Endothelial cell (in vitro differentiated cells): ENCODE results near the gene KCNMA1. TPM values are rescaled to one million over a fixed set of nuclear protein-coding genes. Genes with fewer than 3 reads are reported as not detected.

ENCODE experiments used
- DNase-seq: peaks from one replicate; pipeline ENCODE4 v3.0.0; 2021; ENCODE audit warnings: low spot score
- H3K27ac Mint-ChIP-seq: one replicate; pipeline ENCODE4 v1.8.0; 2021; ENCODE audit warnings: mixed read lengths, inconsistent platforms; ENCODE audit not compliant: unreplicated experiment
- H3K27me3 Mint-ChIP-seq: one replicate; pipeline ENCODE4 v1.8.0; 2021; ENCODE audit warnings: mild to moderate bottlenecking, moderate library complexity, mixed read lengths, inconsistent platforms; ENCODE audit not compliant: unreplicated experiment
- H3K36me3 Mint-ChIP-seq: one replicate; pipeline ENCODE4 v1.8.0; 2021; ENCODE audit warnings: mild to moderate bottlenecking, low read depth, mixed read lengths, inconsistent platforms; ENCODE audit not compliant: unreplicated experiment
- H3K4me1 Mint-ChIP-seq: one replicate; pipeline ENCODE4 v1.8.0; 2021; ENCODE audit warnings: mild to moderate bottlenecking, mixed read lengths, inconsistent platforms; ENCODE audit not compliant: unreplicated experiment
- H3K4me3 Mint-ChIP-seq: one replicate; pipeline ENCODE4 v1.8.0; 2021; ENCODE audit warnings: mild to moderate bottlenecking, mixed read lengths, inconsistent platforms; ENCODE audit not compliant: unreplicated experiment
- H3K9me3 Mint-ChIP-seq: one replicate; pipeline ENCODE4 v1.8.0; 2021; ENCODE audit warnings: mixed read lengths, inconsistent platforms; ENCODE audit not compliant: unreplicated experiment
- CTCF ChIP-seq: fragments of 200-600 bp; sonication (generic); IDR thresholded peaks from one replicate; pipeline ENCODE4 v1.5.0; 2021; ENCODE audit warnings: antibody characterized with exemption; ENCODE audit not compliant: unreplicated experiment
- total RNA-seq: library from RNA; stranded (reverse); fragmentation: NEBNext Ultra II Directional; extraction: Animal tissue kit (Norgen Biotek cat#: 25700); gene quantifications from one replicate; pipeline ENCODE4 v1.2.1, GENCODE V29; 2021; ENCODE audit not compliant: unreplicated experiment

KCNMA1 gene
- total RNA-seq, 1 donor from 2014 or later, result 5.1 TPM

GRCh38 chr10:77072836-77073662 is 564.6 kb downstream of the KCNMA1 start:
- Mint-ChIP-seq H3K36me3 (no peaks in the 10 kb centered on the region), H3K27ac (no peak overlapping the region), H3K4me3 (no peak overlapping the region), H3K4me1 (peaks cover 11% of the 10 kb centered on the region), H3K9me3 (no peaks in the 10 kb centered on the region), H3K27me3 (peaks cover 1% of the 10 kb centered on the region)
- no peak for DNase-seq
- TF ChIP-seq CTCF, result no peak

- Mint-ChIP-seq H3K4me3 (no peak overlapping the region), H3K4me1 (peaks cover 10% of the 10 kb centered on the region), H3K36me3 (no peaks in the 10 kb centered on the region), H3K27ac (no peak overlapping the region), H3K27me3 (peaks cover 1% of the 10 kb centered on the region), H3K9me3 (no peaks in the 10 kb centered on the region)
- no peak for TF ChIP-seq CTCF
- DNase-seq, result no peak
These were observed 565.2 kb downstream of the KCNMA1 start for GRCh38 chr10:77072361-77072835.

- H3K4me1 Mint-ChIP-seq, result peaks cover 6% of the 10 kb centered on the region
- no peak overlapping the region for H3K4me3 Mint-ChIP-seq
- no peak for TF ChIP-seq CTCF
- no peaks in the 10 kb centered on the region for H3K9me3 Mint-ChIP-seq
- H3K27ac Mint-ChIP-seq, result no peak overlapping the region
- H3K27me3 Mint-ChIP-seq, result peaks cover 1% of the 10 kb centered on the region
- H3K36me3 Mint-ChIP-seq, result no peaks in the 10 kb centered on the region
- no peak for DNase-seq
These were observed 565.7 kb downstream of the KCNMA1 start for GRCh38 chr10:77071956-77072355.

DNA sequence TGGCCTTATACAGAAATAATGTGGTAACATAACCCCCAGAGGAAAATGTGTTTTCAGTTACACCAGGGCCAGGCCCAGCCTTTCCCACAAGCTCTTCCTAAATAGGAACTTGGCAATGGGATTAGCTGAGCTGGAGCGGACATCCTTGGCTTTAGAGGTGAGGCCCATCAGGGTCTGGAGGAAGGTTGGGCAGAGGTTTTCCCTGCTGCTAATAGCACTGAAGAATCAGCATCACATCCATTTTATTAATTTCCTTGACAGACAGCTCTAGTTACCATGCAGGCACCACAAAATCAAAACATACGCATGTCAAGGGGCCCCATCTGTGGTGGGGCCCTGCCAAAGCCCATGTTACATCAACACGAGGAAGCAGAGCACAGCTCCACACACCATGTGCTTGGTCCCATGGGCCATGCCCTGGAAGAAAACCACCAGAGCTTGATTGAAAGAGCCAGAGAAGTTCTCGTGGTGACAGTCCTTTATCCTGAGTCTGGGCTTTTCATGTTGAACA is 566.6 kb downstream of the KCNMA1 start:
- no peak overlapping the region for H3K27ac Mint-ChIP-seq
- H3K36me3 Mint-ChIP-seq, result no peaks in the 10 kb centered on the region
- H3K27me3 Mint-ChIP-seq, result peaks cover 1% of the 10 kb centered on the region
- no peaks in the 10 kb centered on the region for H3K9me3 Mint-ChIP-seq
- no peak overlapping the region for H3K4me3 Mint-ChIP-seq
- H3K4me1 Mint-ChIP-seq, result no peaks in the 10 kb centered on the region
- DNase-seq, result no peak
- TF ChIP-seq CTCF, result no peak

DNA sequence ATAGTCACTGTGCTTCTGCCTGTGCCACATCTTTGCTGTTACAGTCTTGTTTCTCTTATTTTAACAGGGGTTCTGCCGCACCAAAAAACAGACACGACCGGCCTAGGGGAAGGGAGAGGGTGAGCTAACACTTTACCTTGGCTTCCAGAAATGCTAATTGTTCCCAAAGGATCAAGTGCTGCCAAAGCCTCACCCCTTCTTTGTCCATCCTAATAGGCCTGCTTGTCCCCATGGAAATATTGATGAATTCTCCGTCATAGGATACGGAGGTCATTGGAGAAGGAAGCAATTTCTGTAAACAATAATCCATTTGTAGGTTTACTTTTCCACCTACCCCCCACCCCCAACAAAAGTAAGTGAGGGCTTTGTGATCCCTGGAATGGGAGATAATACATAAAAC is 567.3 kb downstream of the KCNMA1 start:
- no peak overlapping the region for H3K27ac Mint-ChIP-seq
- peaks cover 1% of the 10 kb centered on the region for H3K27me3 Mint-ChIP-seq
- H3K4me3 Mint-ChIP-seq, result no peak overlapping the region
- no peaks in the 10 kb centered on the region for H3K36me3 Mint-ChIP-seq
- no peaks in the 10 kb centered on the region for H3K9me3 Mint-ChIP-seq
- no peak for TF ChIP-seq CTCF
- no peaks in the 10 kb centered on the region for H3K4me1 Mint-ChIP-seq
- DNase-seq, result no peak
